Neural cell (in vitro differentiated cells): ENCODE measurements around the gene SGIP1. TPM values are rescaled to one million over a fixed set of nuclear protein-coding genes. Genes with fewer than 3 reads are reported as not detected.

Experiments
- H2AFZ ChIP-seq: fragments of 200-600, 300-800 bp; sonication (generic), shearing (Covaris generic); 2 replicates; pipeline ENCODE4 v1.6.0; 2014; ENCODE audit warnings: low read depth, mild to moderate bottlenecking, antibody characterized with exemption, low read length, moderate library complexity
- H3F3A ChIP-seq: fragments of 200-600 bp; shearing (Covaris generic); 2 replicates; pipeline ENCODE4 v1.6.1; 2016; ENCODE audit warnings: mild to moderate bottlenecking, moderate library complexity, mixed read lengths, antibody characterized with exemption, low read length; ENCODE audit not compliant: insufficient read depth, poor library complexity, severe bottlenecking
- H3K27ac ChIP-seq: fragments of 200-600, 300-800 bp; sonication (generic), shearing (Covaris generic); 2 replicates; pipeline ENCODE4 v1.5.1; 2014; ENCODE audit warnings: mild to moderate bottlenecking, low read length, moderate library complexity
- H3K27me3 ChIP-seq: fragments of 300-800, 200-600 bp; sonication (generic), shearing (Covaris generic); 2 replicates; pipeline ENCODE4 v1.6.0; 2014; ENCODE audit warnings: mild to moderate bottlenecking, low read depth, low read length, moderate library complexity; ENCODE audit not compliant: insufficient read depth
- H3K36me3 ChIP-seq: fragments of 300-800, 200-600 bp; sonication (generic), shearing (Covaris generic); 2 replicates; pipeline ENCODE4 v1.5.1; 2014; ENCODE audit warnings: mild to moderate bottlenecking, antibody characterized with exemption, low read length, moderate library complexity; ENCODE audit not compliant: insufficient read depth
- H3K4me2 ChIP-seq: fragments of 300-800, 200-600 bp; sonication (generic), shearing (Covaris generic); 2 replicates; pipeline ENCODE4 v1.6.0; 2014; ENCODE audit warnings: mild to moderate bottlenecking, low read length
- H3K4me3 ChIP-seq: fragments of 300-800, 200-600 bp; sonication (generic), shearing (Covaris generic); 2 replicates; pipeline ENCODE4 v1.5.1; 2014; ENCODE audit warnings: mild to moderate bottlenecking, low read length, moderate library complexity
- H3K79me2 ChIP-seq: fragments of 200-600 bp; shearing (Covaris generic); replicated peaks from 2 replicates; pipeline ENCODE4 v1.6.0; 2014; ENCODE audit warnings: mild to moderate bottlenecking, low read length, moderate library complexity; ENCODE audit not compliant: insufficient read depth
- H3K9ac ChIP-seq: fragments of 300-800, 200-600 bp; sonication (generic), shearing (Covaris generic); 2 replicates; pipeline ENCODE4 v1.6.1; 2016; ENCODE audit warnings: mild to moderate bottlenecking, low read length, mixed read lengths
- H3K9me2 ChIP-seq: fragments of 200-600 bp; shearing (Covaris generic); 2 replicates; pipeline ENCODE4 v1.6.1; 2016; ENCODE audit warnings: mild to moderate bottlenecking, low read length, mixed read lengths; ENCODE audit not compliant: insufficient read depth
- H3K9me3 ChIP-seq: fragments of 200-600, 300-800 bp; sonication (generic), shearing (Covaris generic); 2 replicates; pipeline ENCODE4 v1.6.1; 2016; ENCODE audit warnings: mild to moderate bottlenecking, mixed run types, low read length, moderate library complexity, mixed read lengths
- H4K20me1 ChIP-seq: fragments of 200-600 bp; shearing (Covaris generic); 2 replicates; pipeline ENCODE4 v1.6.1; 2016; ENCODE audit warnings: mild to moderate bottlenecking, mixed run types; ENCODE audit not compliant: insufficient read depth
- EP300 ChIP-seq: fragments of 450-650 bp; conservative IDR thresholded peaks from 2 replicates; pipeline ENCODE4 v1.6.1; 2014; ENCODE audit warnings: antibody characterized with exemption, mild to moderate bottlenecking, moderate library complexity; ENCODE audit not compliant: poor library complexity, severe bottlenecking
- EZH2 ChIP-seq: fragments of 200-600, 300-800 bp; shearing (Covaris generic), sonication (generic); IDR thresholded peaks from 2 replicates; pipeline ENCODE4 v1.6.1; 2014; ENCODE audit warnings: antibody characterized with exemption, low read length, borderline replicate concordance, mild to moderate bottlenecking; ENCODE audit not compliant: insufficient read depth, poor library complexity, severe bottlenecking
- MXI1 ChIP-seq: fragments of 450-650 bp; conservative IDR thresholded peaks from 2 replicates; pipeline ENCODE4 v1.6.1; 2014; ENCODE audit warnings: antibody characterized with exemption, mild to moderate bottlenecking; ENCODE audit not compliant: poor library complexity, severe bottlenecking
- POLR2AphosphoS5 ChIP-seq: IDR thresholded peaks from 2 replicates; pipeline ENCODE4 v1.6.1; 2012
- RAD21 ChIP-seq: fragments of 450-650 bp; conservative IDR thresholded peaks from 2 replicates; pipeline ENCODE4 v1.6.1; 2014; ENCODE audit warnings: antibody characterized with exemption, mild to moderate bottlenecking, moderate library complexity
- SMC3 ChIP-seq: fragments of 450-650 bp; conservative IDR thresholded peaks from 2 replicates; pipeline ENCODE4 v1.6.1; 2014; ENCODE audit warnings: antibody characterized with exemption, mild to moderate bottlenecking, moderate library complexity; ENCODE audit not compliant: poor library complexity
- TAF1 ChIP-seq: IDR thresholded peaks from 2 replicates; pipeline ENCODE4 v1.6.1; 2012; ENCODE audit warnings: low read depth
- polyA plus RNA-seq: library from polyadenylated mRNA; depleted of rRNA; stranded (reverse); fragments of >200 nt; gene quantifications from 2 replicates; pipeline ENCODE4 v1.2.3, GENCODE V29; 2014
- TF ChIP-seq, protein P1 (sequence below): IDR thresholded peaks from 2 replicates; pipeline ENCODE4 v1.6.1; 2012; ENCODE audit warnings: borderline replicate concordance
- TF ChIP-seq, protein P2 (sequence below): fragments of 450-650 bp; IDR thresholded peaks from 2 replicates; pipeline ENCODE4 v1.5.1; 2014; ENCODE audit warnings: antibody characterized with exemption, mild to moderate bottlenecking, moderate library complexity; ENCODE audit not compliant: poor library complexity, severe bottlenecking

The SGIP1 gene
- polyA plus RNA-seq, 1 donor from 2014 or later, result 50.5 TPM

DNA sequence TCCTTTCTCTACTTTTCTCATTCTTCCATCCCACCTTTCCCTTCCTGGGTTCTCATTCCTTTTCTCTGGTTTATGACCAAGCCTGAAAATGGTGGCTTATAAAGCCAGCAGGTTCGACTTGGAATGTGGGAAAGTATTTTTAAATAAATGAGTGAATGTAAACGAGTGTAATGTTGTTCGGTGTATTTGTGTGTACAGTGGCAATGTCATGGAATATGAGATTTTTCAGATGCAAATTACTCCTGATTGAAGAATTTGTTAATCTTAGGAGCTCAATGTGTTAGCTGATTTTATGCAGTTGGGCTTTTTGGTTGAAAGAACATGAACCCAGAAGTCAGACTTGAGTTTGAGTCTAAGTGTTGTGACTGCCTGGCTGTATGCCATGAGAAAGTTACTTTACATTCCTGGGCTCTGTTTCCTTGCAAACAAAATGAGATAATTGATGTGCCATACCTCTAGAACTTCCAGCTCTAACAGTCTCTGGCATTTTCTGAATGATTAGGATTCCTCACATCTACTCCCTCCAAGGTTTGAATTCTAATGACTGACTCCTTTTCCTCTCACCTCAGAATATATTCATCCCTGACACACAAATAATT lies 6.6 kb downstream of the SGIP1 start:
- no peaks in the 10 kb centered on the region for H3F3A ChIP-seq
- H3K79me2 ChIP-seq, result peaks cover 44% of the 10 kb centered on the region
- H3K27ac ChIP-seq, result no peak overlapping the region
- H3K9me2 ChIP-seq, result no peaks in the 10 kb centered on the region
- no peak for TF ChIP-seq TAF1
- TF ChIP-seq POLR2AphosphoS5, result no peak
- TF ChIP-seq RAD21, result no peak
- H3K36me3 ChIP-seq, result no peaks in the 10 kb centered on the region
- no peak overlapping the region for H3K4me3 ChIP-seq
- no peak overlapping the region for H3K9ac ChIP-seq
- no peak overlapping the region for H2AFZ ChIP-seq
- no peak overlapping the region for H3K4me2 ChIP-seq
- no peaks in the 10 kb centered on the region for H3K9me3 ChIP-seq
- H3K27me3 ChIP-seq, result no peaks in the 10 kb centered on the region
- H4K20me1 ChIP-seq, result no peaks in the 10 kb centered on the region

DNA sequence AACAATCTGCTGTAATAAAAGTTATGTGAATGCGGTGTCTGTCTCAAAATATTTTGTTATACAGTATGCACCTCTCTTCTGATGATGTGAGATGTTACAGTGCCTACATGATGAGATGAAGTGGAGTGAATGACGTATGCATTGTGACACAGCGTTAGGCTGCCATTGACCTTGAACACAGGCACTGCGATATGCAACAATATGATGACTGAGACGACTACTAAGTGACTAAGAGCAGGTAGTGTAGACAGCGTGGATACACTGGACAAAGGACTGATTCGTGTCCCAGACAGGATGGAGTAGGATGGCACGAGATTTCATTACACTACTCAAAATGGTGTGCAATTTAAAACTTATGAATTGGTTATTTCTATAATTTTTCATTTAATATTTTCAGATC lies 8.4 kb downstream of the SGIP1 start:
- Histone ChIP-seq H3K27ac (no peak overlapping the region), H4K20me1 (no peaks in the 10 kb centered on the region), H3F3A (no peaks in the 10 kb centered on the region), H2AFZ (no peak overlapping the region), H3K9ac (no peak overlapping the region), H3K79me2 (peaks cover 27% of the 10 kb centered on the region), H3K27me3 (no peaks in the 10 kb centered on the region), H3K9me2 (no peaks in the 10 kb centered on the region), H3K4me3 (no peak overlapping the region), H3K9me3 (no peaks in the 10 kb centered on the region), H3K36me3 (peaks cover under 1% of the 10 kb centered on the region), H3K4me2 (no peak overlapping the region)
- TF ChIP-seq, protein P1, sequence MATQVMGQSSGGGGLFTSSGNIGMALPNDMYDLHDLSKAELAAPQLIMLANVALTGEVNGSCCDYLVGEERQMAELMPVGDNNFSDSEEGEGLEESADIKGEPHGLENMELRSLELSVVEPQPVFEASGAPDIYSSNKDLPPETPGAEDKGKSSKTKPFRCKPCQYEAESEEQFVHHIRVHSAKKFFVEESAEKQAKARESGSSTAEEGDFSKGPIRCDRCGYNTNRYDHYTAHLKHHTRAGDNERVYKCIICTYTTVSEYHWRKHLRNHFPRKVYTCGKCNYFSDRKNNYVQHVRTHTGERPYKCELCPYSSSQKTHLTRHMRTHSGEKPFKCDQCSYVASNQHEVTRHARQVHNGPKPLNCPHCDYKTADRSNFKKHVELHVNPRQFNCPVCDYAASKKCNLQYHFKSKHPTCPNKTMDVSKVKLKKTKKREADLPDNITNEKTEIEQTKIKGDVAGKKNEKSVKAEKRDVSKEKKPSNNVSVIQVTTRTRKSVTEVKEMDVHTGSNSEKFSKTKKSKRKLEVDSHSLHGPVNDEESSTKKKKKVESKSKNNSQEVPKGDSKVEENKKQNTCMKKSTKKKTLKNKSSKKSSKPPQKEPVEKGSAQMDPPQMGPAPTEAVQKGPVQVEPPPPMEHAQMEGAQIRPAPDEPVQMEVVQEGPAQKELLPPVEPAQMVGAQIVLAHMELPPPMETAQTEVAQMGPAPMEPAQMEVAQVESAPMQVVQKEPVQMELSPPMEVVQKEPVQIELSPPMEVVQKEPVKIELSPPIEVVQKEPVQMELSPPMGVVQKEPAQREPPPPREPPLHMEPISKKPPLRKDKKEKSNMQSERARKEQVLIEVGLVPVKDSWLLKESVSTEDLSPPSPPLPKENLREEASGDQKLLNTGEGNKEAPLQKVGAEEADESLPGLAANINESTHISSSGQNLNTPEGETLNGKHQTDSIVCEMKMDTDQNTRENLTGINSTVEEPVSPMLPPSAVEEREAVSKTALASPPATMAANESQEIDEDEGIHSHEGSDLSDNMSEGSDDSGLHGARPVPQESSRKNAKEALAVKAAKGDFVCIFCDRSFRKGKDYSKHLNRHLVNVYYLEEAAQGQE, result no peak
- TF ChIP-seq TAF1 (no peak), SMC3 (no peak), POLR2AphosphoS5 (no peak), RAD21 (no peak)

DNA sequence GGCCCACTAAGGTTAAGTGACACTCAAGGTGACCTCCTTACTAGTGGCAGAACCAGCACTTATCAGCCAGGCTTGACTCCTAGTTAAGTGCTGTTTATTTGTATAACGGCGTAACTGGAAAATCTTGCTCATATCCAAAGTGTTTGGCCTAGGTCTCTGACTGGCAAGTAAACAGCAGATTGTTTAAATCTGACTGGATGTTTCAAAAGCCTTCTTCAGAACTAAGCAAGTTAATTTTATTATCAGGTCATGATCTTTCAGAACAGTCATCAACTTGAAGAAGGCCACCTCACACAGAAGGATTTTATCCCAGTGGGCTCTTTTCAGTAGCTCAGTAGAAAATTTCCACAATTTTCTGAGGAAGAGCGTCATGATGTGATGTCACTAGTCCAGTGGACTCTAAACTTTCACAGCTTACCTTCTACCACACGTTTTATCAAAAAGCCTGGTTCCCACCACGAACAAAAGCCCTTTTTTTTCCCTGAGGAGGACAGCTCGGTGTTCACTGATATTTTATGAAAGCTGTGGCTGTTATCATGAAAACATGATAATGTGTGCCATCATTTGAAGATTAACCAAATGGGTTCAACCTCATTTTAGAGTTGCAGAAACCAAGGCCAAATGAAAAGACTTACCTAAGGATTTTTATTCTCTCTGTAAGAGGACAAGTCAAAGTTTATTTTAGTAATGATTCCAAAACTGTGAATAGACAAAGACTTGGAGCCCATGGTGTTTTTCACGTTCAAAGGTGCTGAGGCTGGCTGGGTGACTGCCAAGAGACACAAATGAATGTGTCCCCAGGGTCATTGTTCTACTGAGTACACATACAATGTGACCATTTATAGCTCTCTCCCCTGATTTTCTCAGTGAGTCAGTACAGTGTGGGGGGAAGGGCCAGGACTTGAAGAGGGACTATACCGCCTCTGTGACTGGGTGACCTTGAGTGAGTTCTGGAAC lies 9.1 kb downstream of the SGIP1 start:
- Histone ChIP-seq H3K9me2 (no peaks in the 10 kb centered on the region), H3K4me3 (no peak overlapping the region), H3K9ac (no peak overlapping the region), H3K27ac (no peak overlapping the region), H3K9me3 (no peaks in the 10 kb centered on the region), H3K27me3 (no peaks in the 10 kb centered on the region), H2AFZ (no peak overlapping the region), H3K36me3 (peaks cover 4% of the 10 kb centered on the region), H3K79me2 (peaks cover 28% of the 10 kb centered on the region), H3F3A (no peaks in the 10 kb centered on the region), H3K4me2 (no peak overlapping the region), H4K20me1 (no peaks in the 10 kb centered on the region)
- TF ChIP-seq TAF1 (no peak), SMC3 (no peak), RAD21 (no peak), POLR2AphosphoS5 (no peak), EP300 (no peak), MXI1 (no peak), EZH2 (no peak)
- TF ChIP-seq, protein P2, sequence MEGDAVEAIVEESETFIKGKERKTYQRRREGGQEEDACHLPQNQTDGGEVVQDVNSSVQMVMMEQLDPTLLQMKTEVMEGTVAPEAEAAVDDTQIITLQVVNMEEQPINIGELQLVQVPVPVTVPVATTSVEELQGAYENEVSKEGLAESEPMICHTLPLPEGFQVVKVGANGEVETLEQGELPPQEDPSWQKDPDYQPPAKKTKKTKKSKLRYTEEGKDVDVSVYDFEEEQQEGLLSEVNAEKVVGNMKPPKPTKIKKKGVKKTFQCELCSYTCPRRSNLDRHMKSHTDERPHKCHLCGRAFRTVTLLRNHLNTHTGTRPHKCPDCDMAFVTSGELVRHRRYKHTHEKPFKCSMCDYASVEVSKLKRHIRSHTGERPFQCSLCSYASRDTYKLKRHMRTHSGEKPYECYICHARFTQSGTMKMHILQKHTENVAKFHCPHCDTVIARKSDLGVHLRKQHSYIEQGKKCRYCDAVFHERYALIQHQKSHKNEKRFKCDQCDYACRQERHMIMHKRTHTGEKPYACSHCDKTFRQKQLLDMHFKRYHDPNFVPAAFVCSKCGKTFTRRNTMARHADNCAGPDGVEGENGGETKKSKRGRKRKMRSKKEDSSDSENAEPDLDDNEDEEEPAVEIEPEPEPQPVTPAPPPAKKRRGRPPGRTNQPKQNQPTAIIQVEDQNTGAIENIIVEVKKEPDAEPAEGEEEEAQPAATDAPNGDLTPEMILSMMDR, result no peak
- TF ChIP-seq, protein P1, result no peak
